SK-N-SH (cell line): ENCODE data around the gene FDXR. TPM values are rescaled to one million over a fixed set of nuclear protein-coding genes. Genes with fewer than 3 reads are reported as not detected.

Experiments
- CTCF ChIA-PET: fragments of 300-600, 350-600 bp; formaldehyde crosslinking; extraction: SDS; loops from one replicate; lab custom pipeline; 2021; lab: Yijun Ruan, JAX
- POLR2A ChIA-PET: fragments of 350-600 bp; sonication (Branson Sonifier 250); formaldehyde crosslinking; extraction: SDS; loops from one replicate; lab custom pipeline; 2020; ENCODE audit warnings: antibody characterized with exemption, inconsistent platforms; lab: Yijun Ruan, JAX
- DNase-seq: peaks from one replicate; pipeline ENCODE4 v3.0.0; 2012
- H2AFZ ChIP-seq: fragments of 200-600 bp; sonication (generic); 2 replicates; pipeline ENCODE4 v1.8.1; 2016; ENCODE audit warnings: antibody characterized with exemption, mild to moderate bottlenecking, low read depth
- H3F3A ChIP-seq: fragments of 200-600 bp; sonication (generic); replicated peaks from 2 replicates; pipeline ENCODE3; 2016; ENCODE audit warnings: antibody characterized with exemption, mild to moderate bottlenecking; ENCODE audit not compliant: insufficient read depth
- H3K27ac ChIP-seq, 2 experiments: fragments of 200-500 bp in 1 of 2; fragments of 200-600 bp in 1 of 2; sonication (Bioruptor generic) in 1 of 2; sonication (generic), shearing (Covaris generic) in 1 of 2; 2 replicates each; pipeline versions ENCODE4 v1.5.1 to v1.6.1; 2014 to 2016; ENCODE audit warnings: low read depth in 2 of 2, inconsistent platforms in 1 of 2, low read length in 1 of 2, mild to moderate bottlenecking in 1 of 2, mixed read lengths in 1 of 2
- H3K27me3 ChIP-seq: fragments of 200-600 bp; sonication (generic), shearing (Covaris generic); 2 replicates; pipeline ENCODE4 v1.6.1; 2016; ENCODE audit warnings: mixed run types; ENCODE audit not compliant: insufficient read depth
- H3K36me3 ChIP-seq, 2 experiments: fragments of 200-500 bp in 1 of 2; fragments of 200-600 bp in 1 of 2; sonication (Bioruptor generic) in 1 of 2; sonication (generic) in 1 of 2; replicated peaks in 1 of 2; 2 replicates each; pipeline versions ENCODE3 to v1.5.1; 2014 to 2016; ENCODE audit warnings: low read length in 1 of 2, mild to moderate bottlenecking in 1 of 2; ENCODE audit not compliant: insufficient read depth in 2 of 2, control insufficient read depth in 1 of 2
- H3K4me1 ChIP-seq, 2 experiments: fragments of 200-500 bp in 1 of 2; fragments of 200-600 bp in 1 of 2; sonication (Bioruptor generic) in 1 of 2; sonication (generic), shearing (Covaris generic) in 1 of 2; 2 replicates each; pipeline versions ENCODE4 v1.5.1 to v1.6.1; 2014 to 2016; ENCODE audit warnings: low read depth in 1 of 2, low read length in 1 of 2, mixed run types in 1 of 2; ENCODE audit not compliant: insufficient read depth in 2 of 2, control insufficient read depth in 1 of 2
- H3K4me2 ChIP-seq: fragments of 200-600 bp; sonication (generic), shearing (Covaris generic); 2 replicates; pipeline ENCODE4 v1.6.1; 2017; ENCODE audit warnings: mixed run types
- H3K4me3 ChIP-seq, 2 experiments: fragments of 200-500 bp in 1 of 2; fragments of 200-600 bp in 1 of 2; sonication (Bioruptor generic) in 1 of 2; sonication (generic), shearing (Covaris generic) in 1 of 2; 2 replicates each; pipeline versions ENCODE4 v1.5.1 to v1.8.1; 2014 to 2016; ENCODE audit warnings: low read depth in 2 of 2, inconsistent platforms in 1 of 2, low read length in 1 of 2, mild to moderate bottlenecking in 1 of 2, mixed read lengths in 1 of 2, moderate library complexity in 1 of 2
- H3K79me2 ChIP-seq: fragments of 200-600 bp; sonication (generic); 2 replicates; pipeline ENCODE4 v1.8.1; 2017; ENCODE audit warnings: mild to moderate bottlenecking; ENCODE audit not compliant: insufficient read depth
- H3K9ac ChIP-seq: fragments of 200-600 bp; sonication (generic); 2 replicates; pipeline ENCODE4 v1.6.1; 2017; ENCODE audit warnings: mixed run types
- H3K9me2 ChIP-seq: fragments of 200-600 bp; sonication (generic); 2 replicates; pipeline ENCODE4 v1.6.1; 2017; ENCODE audit warnings: mixed run types
- H3K9me3 ChIP-seq: fragments of 200-600 bp; sonication (generic); 2 replicates; pipeline ENCODE4 v1.6.1; 2017; ENCODE audit warnings: mixed run types, mild to moderate bottlenecking, moderate library complexity
- H4K20me1 ChIP-seq: fragments of 200-600 bp; sonication (generic); 2 replicates; pipeline ENCODE4 v1.6.1; 2017; ENCODE audit warnings: mild to moderate bottlenecking, mixed run types; ENCODE audit not compliant: insufficient read depth
- CTCF ChIP-seq: fragments of 200-600 bp; sonication (generic); IDR thresholded peaks from 2 replicates; pipeline ENCODE4 v1.6.1; 2017; ENCODE audit warnings: antibody characterized with exemption, mild to moderate bottlenecking, moderate library complexity
- EP300 ChIP-seq, 2 experiments: IDR thresholded peaks; 2 replicates each; pipeline versions ENCODE4 v1.4.0 to v1.6.1; 2012; ENCODE audit warnings: borderline replicate concordance in 1 of 2, low read depth in 1 of 2, low read length in 1 of 2
- EZH2phosphoT487 ChIP-seq: fragments of 200-600 bp; sonication (generic); IDR thresholded peaks from 2 replicates; pipeline ENCODE4 v1.6.1; 2017; ENCODE audit warnings: low read depth, mixed run types, mild to moderate bottlenecking, antibody characterized with exemption, moderate library complexity, borderline replicate concordance
- FOSL2 ChIP-seq: IDR thresholded peaks from 2 replicates; pipeline ENCODE4 v1.4.0; 2012; ENCODE audit warnings: low read depth, mild to moderate bottlenecking, moderate library complexity, borderline replicate concordance
- FOXJ3 ChIP-seq: sonication (generic); formaldehyde crosslinking; IDR thresholded peaks from 2 replicates; pipeline ENCODE4 v1.5.1; 2020; ENCODE audit warnings: mild to moderate bottlenecking, missing genetic modification reagents
- FOXM1 ChIP-seq: IDR thresholded peaks from 2 replicates; pipeline ENCODE4 v1.4.0; 2012; ENCODE audit warnings: low read depth, mild to moderate bottlenecking
- GABPA ChIP-seq: IDR thresholded peaks from 2 replicates; pipeline ENCODE4 v1.4.0; 2012; ENCODE audit warnings: low read depth, mild to moderate bottlenecking
- JUND ChIP-seq: IDR thresholded peaks from 2 replicates; pipeline ENCODE4 v1.4.0; 2012
- MXI1 ChIP-seq: IDR thresholded peaks from 2 replicates; pipeline ENCODE4 v1.6.1; 2012; ENCODE audit warnings: mild to moderate bottlenecking, low read depth, low read length, improper control_type of control experiment
- NRF1 ChIP-seq: IDR thresholded peaks from 2 replicates; pipeline ENCODE4 v1.6.1; 2012; ENCODE audit warnings: low read depth, mild to moderate bottlenecking, low read length
- PBX3 ChIP-seq: IDR thresholded peaks from 2 replicates; pipeline ENCODE4; 2012
- REST ChIP-seq: IDR thresholded peaks from 2 replicates; pipeline ENCODE4 v1.6.1; 2012; ENCODE audit warnings: mild to moderate bottlenecking, low read depth, low read length, moderate library complexity
- SMC3 ChIP-seq: IDR thresholded peaks from 2 replicates; pipeline ENCODE4 v1.6.1; 2012; ENCODE audit warnings: low read depth, low read length, improper control_type of control experiment
- TAF1 ChIP-seq: IDR thresholded peaks from 2 replicates; pipeline ENCODE4 v1.6.1; 2012; ENCODE audit warnings: low read depth, mild to moderate bottlenecking, low read length, moderate library complexity, borderline replicate concordance
- TCF12 ChIP-seq: IDR thresholded peaks from 2 replicates; pipeline ENCODE4 v1.4.0; 2012
- TEAD4 ChIP-seq: IDR thresholded peaks from 2 replicates; pipeline ENCODE4 v1.4.0; 2012; ENCODE audit warnings: mild to moderate bottlenecking, borderline replicate concordance; ENCODE audit not compliant: insufficient read depth
- YY1 ChIP-seq: IDR thresholded peaks from 2 replicates; pipeline ENCODE4 v1.4.0; 2012; ENCODE audit warnings: low read depth, mild to moderate bottlenecking
- ZBTB33 ChIP-seq: IDR thresholded peaks from 2 replicates; pipeline ENCODE4 v1.4.0; 2012; ENCODE audit warnings: low read depth, borderline replicate concordance
- WGBS: methylation state at CpG from one replicate; pipeline ENCODE4 v1.1.6; 2017; ENCODE audit warnings: low lambda C conversion rate; 5-methylcytosine and 5-hydroxymethylcytosine counted together
- polyA plus RNA-seq, 3 experiments: library from polyadenylated mRNA; depleted of rRNA; stranded (reverse); fragments of >200 nt; gene quantifications; 2 replicates each; pipeline ENCODE4 v1.2.3, GENCODE V29; 2012

Gene FDXR
- polyA plus RNA-seq, 1 of the 3 experiments (the other 2 are of a cell fraction), result 86.7 TPM

- no peaks in the 10 kb centered on the region for H3K9me2 ChIP-seq
- no peak overlapping the region for H3K4me3 ChIP-seq
- H3F3A ChIP-seq, result no peaks in the 10 kb centered on the region
- H3K27me3 ChIP-seq, result no peaks in the 10 kb centered on the region
- 90% methylated on average over 5 of the region's 7 CpGs for WGBS
- H2AFZ ChIP-seq, result no peak overlapping the region
- no peak overlapping the region for H3K9ac ChIP-seq
- H3K9me3 ChIP-seq, result no peaks in the 10 kb centered on the region
- peaks cover 0 to 16% of the 10 kb centered on the region in 2 experiments; a peak in 1 of 4 replicates for H3K4me1 ChIP-seq
- H3K36me3 ChIP-seq, result peaks cover 0 to 16% of the 10 kb centered on the region in 2 experiments
- no peak overlapping the region for H3K27ac ChIP-seq
- no peak for DNase-seq
- H4K20me1 ChIP-seq, result no peaks in the 10 kb centered on the region
- ChIA-PET POLR2A (interaction anchor here (1.2 kb wide), 1 partner anchor 8 kb away, joined by 3 read pairs; no protein-coding TSS in a partner anchor), CTCF (interaction anchor here (1.1 to 98.1 kb wide), 4 partner anchors 19 to 121 kb away, joined by 3 to 3869 read pairs (median 1942); partner anchors contain the start of genes FDXR, GRIN2C and NAT9)
- H3K4me2 ChIP-seq, result no peak overlapping the region
- H3K79me2 ChIP-seq, result no peaks in the 10 kb centered on the region
- no peak for TF ChIP-seq REST
- TF ChIP-seq NRF1, result no peak
- no peak for TF ChIP-seq EP300 (IDR thresholded peaks at IDR 0.05; ENCODE audit: borderline replicate concordance in 1 of 2, low read depth in 1 of 2, low read length in 1 of 2)
- TF ChIP-seq PBX3, result no peak
- no peak for TF ChIP-seq SMC3
- TF ChIP-seq FOXJ3 (CRISPR knock-in tag), result no peak
- no peak for TF ChIP-seq EZH2phosphoT487
- no peak for TF ChIP-seq MXI1
- TF ChIP-seq TCF12, result no peak
- no peak for TF ChIP-seq YY1
- TF ChIP-seq TAF1, result no peak
- TF ChIP-seq CTCF, result no peak
- no peak for TF ChIP-seq TEAD4
- no peak for TF ChIP-seq JUND
- TF ChIP-seq GABPA, result no peak
- TF ChIP-seq FOSL2, result no peak
- TF ChIP-seq FOXM1, result no peak
- TF ChIP-seq ZBTB33, result no peak
Observed at GRCh38 chr17:74839990-74840852, 32.6 kb downstream of the FDXR start.
